PC-9 (cell line): ENCODE measurements around the gene SLC35F3.

ENCODE experiments used
- EZH2 ChIP-seq: fragments of 200-600 bp; sonication (generic); IDR thresholded peaks from 2 replicates; pipeline ENCODE4 v1.8.0; 2017; ENCODE audit warnings: antibody characterized with exemption, low read depth
- TF ChIP-seq, protein P1 (sequence below): fragments of 200-600 bp; sonication (generic); conservative IDR thresholded peaks from 2 replicates; pipeline ENCODE4 v1.6.1; 2017; ENCODE audit warnings: mixed run types, antibody characterized with exemption, mild to moderate bottlenecking, moderate library complexity

DNA sequence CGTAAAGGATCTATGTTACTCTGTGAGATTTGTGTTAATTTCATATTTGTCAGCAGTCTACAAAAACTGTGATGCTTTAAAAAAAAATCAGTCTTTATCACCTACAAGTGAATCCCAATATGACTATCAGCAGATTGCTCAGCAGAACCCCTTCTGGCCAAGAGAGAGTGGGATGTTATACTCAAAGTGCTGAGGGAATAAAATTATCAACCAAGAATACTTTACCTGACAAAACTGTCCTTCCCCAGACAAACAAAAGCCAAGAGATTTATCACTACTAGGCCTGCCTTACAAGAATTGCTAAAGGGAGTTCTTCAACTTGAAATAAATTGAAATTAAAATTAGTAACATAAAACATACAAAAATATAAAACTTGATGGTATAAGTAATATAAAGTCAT lies 105.2 kb downstream of the SLC35F3 start:
- no peak for TF ChIP-seq EZH2
- TF ChIP-seq, protein P1, sequence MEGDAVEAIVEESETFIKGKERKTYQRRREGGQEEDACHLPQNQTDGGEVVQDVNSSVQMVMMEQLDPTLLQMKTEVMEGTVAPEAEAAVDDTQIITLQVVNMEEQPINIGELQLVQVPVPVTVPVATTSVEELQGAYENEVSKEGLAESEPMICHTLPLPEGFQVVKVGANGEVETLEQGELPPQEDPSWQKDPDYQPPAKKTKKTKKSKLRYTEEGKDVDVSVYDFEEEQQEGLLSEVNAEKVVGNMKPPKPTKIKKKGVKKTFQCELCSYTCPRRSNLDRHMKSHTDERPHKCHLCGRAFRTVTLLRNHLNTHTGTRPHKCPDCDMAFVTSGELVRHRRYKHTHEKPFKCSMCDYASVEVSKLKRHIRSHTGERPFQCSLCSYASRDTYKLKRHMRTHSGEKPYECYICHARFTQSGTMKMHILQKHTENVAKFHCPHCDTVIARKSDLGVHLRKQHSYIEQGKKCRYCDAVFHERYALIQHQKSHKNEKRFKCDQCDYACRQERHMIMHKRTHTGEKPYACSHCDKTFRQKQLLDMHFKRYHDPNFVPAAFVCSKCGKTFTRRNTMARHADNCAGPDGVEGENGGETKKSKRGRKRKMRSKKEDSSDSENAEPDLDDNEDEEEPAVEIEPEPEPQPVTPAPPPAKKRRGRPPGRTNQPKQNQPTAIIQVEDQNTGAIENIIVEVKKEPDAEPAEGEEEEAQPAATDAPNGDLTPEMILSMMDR = no peak
